Ishikawa (cell line): ENCODE data around the gene KCNG4.

Source experiments
- EGR1 ChIP-seq: IDR thresholded peaks from 2 replicates; pipeline ENCODE4 v1.6.1; 2012
- EP300 ChIP-seq: IDR thresholded peaks from 2 replicates; pipeline ENCODE4 v1.6.1; 2012; ENCODE audit warnings: borderline replicate concordance
- FOXM1 ChIP-seq: IDR thresholded peaks from 2 replicates; pipeline ENCODE4 v1.6.1; 2012; ENCODE audit warnings: low read depth, borderline replicate concordance
- MAX ChIP-seq: IDR thresholded peaks from 2 replicates; pipeline ENCODE4 v1.6.1; 2012
- TAF1 ChIP-seq: IDR thresholded peaks from 2 replicates; pipeline ENCODE4 v1.6.1; 2012; ENCODE audit warnings: low read depth, mild to moderate bottlenecking
- YY1 ChIP-seq: IDR thresholded peaks from 2 replicates; pipeline ENCODE4 v1.6.1; 2012; ENCODE audit warnings: low read depth

- TF ChIP-seq FOXM1, result no peak
- no peak for TF ChIP-seq MAX
- no peak for TF ChIP-seq EGR1
- TF ChIP-seq YY1, result no peak
- no peak for TF ChIP-seq EP300
- TF ChIP-seq TAF1, result no peak
Observed at GRCh38 chr16:84274515-84274914, 34.7 kb upstream of the KCNG4 start.
